ENCODE data around the gene PRKCH. TPM values are rescaled to one million over a fixed set of nuclear protein-coding genes. Genes with fewer than 3 reads are reported as not detected.

The PRKCH gene
- total RNA-seq, 2 experiments from 2014 or later: 244 to 293 TPM

- Mint-ChIP-seq H3K27ac (no peak overlapping the region), H3K4me1 (peaks cover 61% of the 10 kb centered on the region), H3K4me3 (no peak overlapping the region), H3K27me3 (no peaks in the 10 kb centered on the region), H3K36me3 (ENCODE audit: low read depth) (peaks cover 67% of the 10 kb centered on the region), H3K9me3 (no peaks in the 10 kb centered on the region)
- CTCF ChIA-PET: interaction anchor here (1.3 kb wide), 1 partner anchor 10 kb away, joined by 3 read pairs; no protein-coding TSS in a partner anchor
- no peak for DNase-seq
- POLR2A ChIA-PET: no interaction called here
Measured at GRCh38 chr14:61516118-61516743, 194.9 kb downstream of the PRKCH start.

DNA sequence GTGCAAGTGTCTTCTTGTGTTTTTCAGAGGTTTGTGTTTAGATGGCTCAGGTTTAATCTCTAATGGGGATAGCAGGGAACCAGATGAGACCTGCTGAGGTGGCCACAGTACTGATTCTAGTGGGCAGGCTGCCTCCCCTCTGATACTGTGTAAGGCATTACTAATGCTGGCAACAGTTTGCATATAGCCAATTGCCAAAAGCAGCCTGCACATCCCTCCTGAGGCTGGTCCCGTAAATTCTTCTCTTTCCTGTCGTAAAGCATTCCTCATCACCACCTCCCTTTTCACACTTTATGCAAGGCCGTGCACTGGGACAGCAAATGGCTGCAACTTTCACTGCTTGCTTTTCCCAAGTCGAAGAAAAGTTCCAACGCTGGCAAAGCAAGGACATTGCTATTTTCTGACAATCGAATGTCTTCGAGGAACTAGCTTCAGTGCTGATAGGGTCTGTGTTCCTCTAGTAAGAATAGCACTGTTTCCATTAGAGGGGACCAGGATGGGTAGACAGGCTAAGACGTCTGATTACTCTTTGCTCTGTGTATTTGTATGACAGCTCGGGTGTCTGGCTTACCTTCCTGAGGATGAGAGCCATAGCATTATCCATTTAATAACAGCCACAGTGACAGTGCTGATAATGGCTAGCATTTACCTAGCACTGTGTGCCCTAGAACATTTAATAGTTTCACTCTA, 195.7 kb downstream of the PRKCH start:
- no peak overlapping the region for H3K27ac Mint-ChIP-seq
- ChIA-PET POLR2A (no interaction called here), CTCF (interaction anchor here (1.7 kb wide), 1 partner anchor 11 kb away, joined by 4 read pairs; no protein-coding TSS in a partner anchor)

DNA sequence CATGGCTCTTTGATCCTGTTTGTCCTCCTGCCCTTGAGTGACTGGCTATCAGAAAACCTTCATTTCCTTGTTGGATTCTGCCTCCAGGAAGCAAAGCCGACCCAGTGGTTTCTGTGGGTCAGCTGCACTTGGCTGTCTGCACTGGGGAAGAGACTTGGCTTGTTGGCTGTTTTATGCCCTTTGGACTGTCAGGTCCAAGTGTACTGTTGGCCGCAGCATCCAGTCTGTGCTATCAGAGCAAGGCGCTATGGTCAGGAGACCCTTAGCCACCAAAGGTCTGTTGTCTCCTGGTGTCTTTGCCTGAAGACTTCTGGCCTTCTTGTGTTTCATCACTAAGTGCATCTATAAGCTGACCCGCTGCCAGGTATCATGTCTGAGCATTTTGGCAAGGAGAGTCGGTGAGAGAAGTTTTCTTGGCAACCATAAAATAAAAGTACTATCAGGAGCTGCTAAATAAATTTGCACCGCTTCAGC, 196.6 kb downstream of the PRKCH start:
- peaks cover 70% of the 10 kb centered on the region for H3K36me3 Mint-ChIP-seq (ENCODE audit: low read depth)

More for the DNA sequence above, 195.7 kb downstream of the PRKCH start:
- DNase-seq: no peak
- Mint-ChIP-seq H3K27me3 (no peaks in the 10 kb centered on the region), H3K36me3 (ENCODE audit: low read depth) (peaks cover 66% of the 10 kb centered on the region), H3K4me1 (peaks cover 58% of the 10 kb centered on the region), H3K4me3 (no peak overlapping the region), H3K9me3 (no peaks in the 10 kb centered on the region)

DNA sequence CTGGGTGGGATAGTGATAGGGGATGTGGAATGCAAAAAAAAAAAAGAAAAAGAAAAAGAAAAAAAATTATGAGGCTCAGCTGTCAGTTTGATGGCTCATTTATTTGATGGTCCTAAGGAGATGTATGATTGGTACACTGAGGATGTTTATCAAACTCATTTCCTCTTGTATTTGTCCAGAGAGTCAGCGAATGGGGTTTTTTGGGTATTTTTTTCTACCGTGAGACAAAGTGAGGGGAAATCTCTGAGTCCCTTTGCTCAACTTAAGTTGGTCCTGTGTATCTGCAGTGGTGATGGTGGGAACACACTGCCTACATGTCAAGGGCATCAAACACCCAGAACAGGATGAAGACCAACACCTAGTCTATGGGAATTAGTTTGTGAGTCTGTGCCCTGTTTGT, 197.0 kb downstream of the PRKCH start:
- peaks cover 65% of the 10 kb centered on the region for H3K4me1 Mint-ChIP-seq
- no peak overlapping the region for H3K27ac Mint-ChIP-seq
- ChIA-PET POLR2A (no interaction called here), CTCF (interaction anchor here (1.7 to 1.9 kb wide), 2 partner anchors 12 to 131 kb away, joined by 4 read pairs; no protein-coding TSS in a partner anchor)
- no peak overlapping the region for H3K4me3 Mint-ChIP-seq
- DNase-seq: no peak
- H3K36me3 Mint-ChIP-seq (ENCODE audit: low read depth): peaks cover 68% of the 10 kb centered on the region
- no peaks in the 10 kb centered on the region for H3K9me3 Mint-ChIP-seq
- H3K27me3 Mint-ChIP-seq: no peaks in the 10 kb centered on the region

More for the DNA sequence above, 196.6 kb downstream of the PRKCH start:
- no peak for DNase-seq
- no peak overlapping the region for H3K4me3 Mint-ChIP-seq
- H3K27me3 Mint-ChIP-seq: no peaks in the 10 kb centered on the region
- H3K9me3 Mint-ChIP-seq: no peaks in the 10 kb centered on the region
- ChIA-PET POLR2A (no interaction called here), CTCF (interaction anchor here (1.7 kb wide), 1 partner anchor 12 kb away, joined by 4 read pairs; no protein-coding TSS in a partner anchor)
- H3K4me1 Mint-ChIP-seq: peaks cover 63% of the 10 kb centered on the region
- H3K27ac Mint-ChIP-seq: no peak overlapping the region

DNA sequence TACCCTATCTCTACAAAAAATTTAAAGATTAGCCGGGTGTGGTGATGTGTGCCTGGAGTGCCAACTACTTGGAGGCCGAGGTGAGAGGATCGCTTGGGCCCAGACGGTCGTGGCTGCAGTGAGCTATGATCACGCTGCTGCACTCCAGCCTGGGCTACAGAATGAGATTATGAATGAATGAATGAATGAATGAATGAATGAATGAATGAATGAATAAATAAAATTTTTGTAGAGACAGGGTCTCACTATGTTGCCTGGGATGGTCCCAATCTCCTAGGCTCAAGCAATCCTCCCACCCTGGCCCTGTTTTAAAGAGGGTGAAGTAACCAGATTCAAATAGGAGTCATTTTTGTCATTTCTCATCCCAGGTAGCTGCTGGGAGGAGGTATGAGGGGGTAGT, 197.7 kb downstream of the PRKCH start:
- ChIA-PET POLR2A (no interaction called here), CTCF (interaction anchor here (1.1 to 1.9 kb wide), 3 partner anchors 11 to 130 kb away, joined by 3 to 4 read pairs (median 3); no protein-coding TSS in a partner anchor)
- no peaks in the 10 kb centered on the region for H3K9me3 Mint-ChIP-seq
- H3K27ac Mint-ChIP-seq: no peak overlapping the region
- peaks cover 68% of the 10 kb centered on the region for H3K4me1 Mint-ChIP-seq
- no peak overlapping the region for H3K4me3 Mint-ChIP-seq
- H3K27me3 Mint-ChIP-seq: no peaks in the 10 kb centered on the region
- peaks cover 66% of the 10 kb centered on the region for H3K36me3 Mint-ChIP-seq (ENCODE audit: low read depth)
- no peak for DNase-seq

DNA sequence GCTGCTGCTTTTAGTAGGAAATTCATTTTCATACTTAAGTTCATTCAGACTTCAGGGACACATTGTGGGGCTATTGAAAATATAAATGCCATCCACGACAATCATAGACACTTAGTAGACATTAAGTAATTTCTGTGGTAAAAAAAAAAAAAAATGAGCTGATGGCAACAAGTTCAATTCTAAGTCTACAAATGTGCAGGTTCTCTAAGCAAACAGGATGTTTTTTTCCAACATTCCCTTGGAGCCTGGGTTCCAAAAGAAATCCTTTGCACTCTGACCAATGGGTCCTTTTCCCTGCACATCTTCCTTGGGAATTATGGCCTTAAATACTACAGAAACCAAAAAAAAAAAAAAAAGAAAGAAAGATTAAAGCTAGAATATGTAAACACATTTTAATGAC, 198.4 kb downstream of the PRKCH start:
- Mint-ChIP-seq H3K9me3 (no peaks in the 10 kb centered on the region), H3K4me1 (peaks cover 70% of the 10 kb centered on the region), H3K36me3 (ENCODE audit: low read depth) (peaks cover 62% of the 10 kb centered on the region), H3K27me3 (no peaks in the 10 kb centered on the region), H3K4me3 (no peak overlapping the region), H3K27ac (no peak overlapping the region)
- DNase-seq: no peak
- ChIA-PET CTCF (interaction anchor here (0.6 to 1.9 kb wide), 8 partner anchors 12 to 306 kb away, joined by 3 to 4 read pairs (median 3); partner anchors contain the start of gene HIF1A), POLR2A (interaction anchor here (0.9 kb wide), 1 partner anchor 46 kb away, joined by 4 read pairs; no protein-coding TSS in a partner anchor)

DNA sequence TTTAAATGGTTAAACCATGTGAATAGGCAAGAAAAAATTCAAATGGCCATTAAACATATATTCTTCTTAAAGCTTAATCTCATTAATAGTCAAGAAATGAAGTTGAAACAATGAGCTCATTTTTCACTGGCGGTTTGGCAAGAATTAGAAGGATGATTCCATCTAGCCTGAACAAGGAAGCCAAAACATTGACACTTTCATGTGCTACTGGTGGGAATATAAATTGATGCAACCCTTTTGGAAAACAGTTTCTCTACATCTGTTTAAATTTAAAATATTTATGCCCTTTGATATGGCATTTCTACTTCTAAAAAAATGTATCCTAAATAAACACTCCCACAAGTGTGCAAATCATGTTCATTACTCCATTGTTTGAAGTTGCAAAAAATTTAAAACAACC, 199.2 kb downstream of the PRKCH start:
- Mint-ChIP-seq H3K36me3 (ENCODE audit: low read depth) (peaks cover 55% of the 10 kb centered on the region), H3K4me3 (no peak overlapping the region)
- CTCF ChIA-PET: interaction anchor here (0.6 to 1.9 kb wide), 8 partner anchors 29 to 305 kb away, joined by 3 to 8 read pairs (median 4); no protein-coding TSS in a partner anchor

GRCh38 chr14:61521773-61522172, 200.4 kb downstream of the PRKCH start:
- POLR2A ChIA-PET: no interaction called here
- H3K4me3 Mint-ChIP-seq: no peak overlapping the region
- peaks cover 74% of the 10 kb centered on the region for H3K4me1 Mint-ChIP-seq
- DNase-seq: no peak
- no peaks in the 10 kb centered on the region for H3K9me3 Mint-ChIP-seq
- H3K36me3 Mint-ChIP-seq (ENCODE audit: low read depth): peaks cover 54% of the 10 kb centered on the region
- no peak overlapping the region for H3K27ac Mint-ChIP-seq
- no peaks in the 10 kb centered on the region for H3K27me3 Mint-ChIP-seq
- CTCF ChIA-PET: interaction anchor here (1.0 to 1.9 kb wide), 4 partner anchors 10 to 43 kb away, joined by 3 to 5 read pairs (median 3); no protein-coding TSS in a partner anchor

More for the DNA sequence above, 199.2 kb downstream of the PRKCH start:
- DNase-seq: no peak
- POLR2A ChIA-PET: interaction anchor here (0.5 to 0.9 kb wide), 2 partner anchors 47 to 199 kb away, joined by 3 to 4 read pairs; partner anchors contain the start of gene PRKCH
- Mint-ChIP-seq H3K9me3 (no peaks in the 10 kb centered on the region), H3K27ac (no peak overlapping the region), H3K27me3 (no peaks in the 10 kb centered on the region), H3K4me1 (peaks cover 72% of the 10 kb centered on the region)

DNA sequence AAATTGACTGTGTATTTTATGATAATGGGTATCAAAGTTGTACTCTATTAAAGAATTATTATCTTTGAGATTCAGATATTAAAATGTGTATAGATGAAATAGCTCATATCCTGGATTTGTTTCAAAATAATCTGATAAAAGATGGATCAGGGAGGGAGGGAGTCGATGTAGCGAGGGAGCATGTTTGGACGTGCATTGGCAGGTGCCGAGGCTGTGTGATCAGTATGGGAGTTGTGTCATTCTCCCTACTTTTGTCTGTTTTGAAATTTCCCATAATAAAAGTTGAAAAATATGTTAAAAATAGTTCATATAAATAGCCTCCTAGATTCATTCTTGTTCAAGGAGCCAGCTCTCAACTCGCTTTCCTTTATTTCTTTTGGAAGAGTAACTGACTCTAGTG, 202.4 kb downstream of the PRKCH start:
- H3K9me3 Mint-ChIP-seq: peaks cover 3% of the 10 kb centered on the region
- H3K4me3 Mint-ChIP-seq: no peak overlapping the region
- POLR2A ChIA-PET: interaction anchor here (0.6 kb wide), 1 partner anchor 145 kb away, joined by 3 read pairs; no protein-coding TSS in a partner anchor
- H3K4me1 Mint-ChIP-seq: peaks cover 75% of the 10 kb centered on the region
- no peak overlapping the region for H3K27ac Mint-ChIP-seq
- peaks cover 61% of the 10 kb centered on the region for H3K36me3 Mint-ChIP-seq (ENCODE audit: low read depth)
- no peaks in the 10 kb centered on the region for H3K27me3 Mint-ChIP-seq
- CTCF ChIA-PET: interaction anchor here (0.8 to 1.7 kb wide), 6 partner anchors 11 to 25 kb away, joined by 3 to 6 read pairs (median 4); no protein-coding TSS in a partner anchor
- no peak for DNase-seq

DNA sequence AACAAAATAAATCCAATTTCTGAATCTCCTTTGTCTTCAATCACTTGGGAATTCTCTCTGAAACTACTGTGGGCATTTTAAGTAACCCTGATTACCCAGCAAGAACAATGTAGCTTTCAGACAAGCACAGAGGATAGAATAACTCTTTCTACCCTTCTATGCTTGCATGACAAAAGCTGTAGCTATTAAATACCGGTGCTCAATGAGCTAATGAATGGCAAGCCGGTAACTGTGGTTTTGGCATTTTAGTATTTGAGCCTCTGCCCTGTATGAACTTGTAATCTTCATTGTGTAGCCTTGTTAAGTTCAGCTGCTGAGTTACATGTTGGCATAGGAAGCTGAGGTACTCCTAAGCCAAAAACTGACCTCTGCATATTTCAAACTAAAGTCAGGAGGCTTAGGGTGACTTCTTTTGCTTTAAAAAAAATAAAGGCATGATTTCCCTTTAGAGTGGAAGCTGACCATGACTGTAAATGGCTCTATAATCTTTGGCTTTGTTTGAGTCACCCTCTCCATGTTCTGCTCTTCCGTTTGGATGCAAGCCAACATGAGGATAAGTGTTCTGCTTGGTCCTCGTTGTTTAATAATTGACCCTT, 202.9 kb downstream of the PRKCH start:
- Mint-ChIP-seq H3K36me3 (ENCODE audit: low read depth) (peaks cover 67% of the 10 kb centered on the region), H3K27me3 (no peaks in the 10 kb centered on the region), H3K4me3 (no peak overlapping the region), H3K4me1 (peaks cover 75% of the 10 kb centered on the region), H3K27ac (peak overlapping the region; percentile 77), H3K9me3 (peaks cover 4% of the 10 kb centered on the region)
- DNase-seq: no peak
- ChIA-PET POLR2A (no interaction called here), CTCF (interaction anchor here (1.1 to 1.7 kb wide), 5 partner anchors 11 to 32 kb away, joined by 3 to 6 read pairs (median 4); no protein-coding TSS in a partner anchor)

- Mint-ChIP-seq H3K27ac (peak overlapping the region; percentile 77), H3K27me3 (no peaks in the 10 kb centered on the region), H3K4me3 (peak overlapping the region; percentile 24), H3K4me1 (peaks cover 76% of the 10 kb centered on the region), H3K36me3 (ENCODE audit: low read depth) (peaks cover 64% of the 10 kb centered on the region), H3K9me3 (peaks cover 4% of the 10 kb centered on the region)
- POLR2A ChIA-PET: no interaction called here
- DNase-seq: no peak
- CTCF ChIA-PET: interaction anchor here (0.8 to 1.7 kb wide), 6 partner anchors 12 to 169 kb away, joined by 3 to 6 read pairs (median 4); no protein-coding TSS in a partner anchor
Measured at GRCh38 chr14:61524936-61525292, 203.5 kb downstream of the PRKCH start.

GRCh38 chr14:61525293-61526011, 204.1 kb downstream of the PRKCH start:
- Mint-ChIP-seq H3K9me3 (peaks cover 4% of the 10 kb centered on the region), H3K27me3 (no peaks in the 10 kb centered on the region), H3K4me1 (peaks cover 79% of the 10 kb centered on the region), H3K4me3 (peak overlapping the region; percentile 24), H3K36me3 (ENCODE audit: low read depth) (peaks cover 64% of the 10 kb centered on the region), H3K27ac (peak overlapping the region; percentile 77)
- ChIA-PET POLR2A (no interaction called here), CTCF (interaction anchor here (0.8 to 1.7 kb wide), 7 partner anchors 13 to 204 kb away, joined by 3 to 6 read pairs (median 3); no protein-coding TSS in a partner anchor)
- DNase-seq: peak; percentile 62
